Activated CD4-positive, alpha-beta T cell treated with anti-CD3 and anti-CD28 coated beads for 4 hours (primary cell): Measurements from ENCODE around the gene DGKG.

ENCODE experiments used
- DNase-seq, 2 donors: peaks; one replicate each; pipeline ENCODE4 v3.0.0-alpha.2; 2020

DGKG gene

GRCh38 chr3:186236357-186237020 is 125.5 kb downstream of the DGKG start:
- DNase-seq = no peak

- no peak for DNase-seq
These were observed 126.5 kb downstream of the DGKG start for GRCh38 chr3:186235554-186235953.

GRCh38 chr3:186234152-186234551 is 127.9 kb downstream of the DGKG start:
- no peak for DNase-seq

GRCh38 chr3:186226482-186226881 is 135.6 kb downstream of the DGKG start:
- DNase-seq = no peak

GRCh38 chr3:186225603-186226002 is 136.4 kb downstream of the DGKG start:
- no peak for DNase-seq

- DNase-seq = no peak
These were observed 137.9 kb downstream of the DGKG start for GRCh38 chr3:186224041-186224610.

- DNase-seq = no peak
These were observed 138.6 kb downstream of the DGKG start for GRCh38 chr3:186223476-186223875.

- no peak for DNase-seq
These were observed 140.2 kb downstream of the DGKG start for GRCh38 chr3:186221760-186222378.

GRCh38 chr3:186220911-186221645 is 141.0 kb downstream of the DGKG start:
- DNase-seq = no peak

- DNase-seq = no peak
These were observed 141.7 kb downstream of the DGKG start for GRCh38 chr3:186220365-186220764.

- no peak for DNase-seq
These were observed 142.8 kb downstream of the DGKG start for GRCh38 chr3:186219211-186219638.

GRCh38 chr3:186218421-186218820 is 143.6 kb downstream of the DGKG start:
- no peak for DNase-seq

GRCh38 chr3:186217820-186218164 is 144.2 kb downstream of the DGKG start:
- no peak for DNase-seq

GRCh38 chr3:186216900-186217819 is 144.9 kb downstream of the DGKG start:
- no peak for DNase-seq

- no peak for DNase-seq
These were observed 147.4 kb downstream of the DGKG start for GRCh38 chr3:186214670-186215069.

- no peak for DNase-seq
These were observed 148.1 kb downstream of the DGKG start for GRCh38 chr3:186213946-186214345.

GRCh38 chr3:186212611-186213010 is 149.4 kb downstream of the DGKG start:
- no peak for DNase-seq

- DNase-seq = no peak
These were observed 151.1 kb downstream of the DGKG start for GRCh38 chr3:186210852-186211500.

GRCh38 chr3:186209810-186210752 is 152.0 kb downstream of the DGKG start:
- DNase-seq = no peak

- DNase-seq = no peak
These were observed 153.6 kb downstream of the DGKG start for GRCh38 chr3:186208296-186208989.
